HG03521 (cell line): ENCODE measurements around the gene CTDNEP1.

Experiments
- ATAC-seq: cut with Tn5 transposase; IDR thresholded peaks from one replicate; pipeline ENCODE4 v1.9.1; 2021; ENCODE audit warnings: mild to moderate bottlenecking, moderate library complexity; ENCODE audit not compliant: unreplicated experiment

The CTDNEP1 gene

GRCh38 chr17:7251661-7252175 is at the start of gene CTDNEP1:
CTDNEP1 (minus strand) TSS chr17:7251734; CDS start chr17:7251296, 438 bp downstream.
- peak; percentile 84 for ATAC-seq

GRCh38 chr17:7296189-7296861 is 44.8 kb upstream of the CTDNEP1 start:
- no peak for ATAC-seq

GRCh38 chr17:7295230-7296180 is 44.0 kb upstream of the CTDNEP1 start:
- ATAC-seq: no peak

- peak; percentile 54 for ATAC-seq
Measured at GRCh38 chr17:7294614-7295153, 43.1 kb upstream of the CTDNEP1 start, which contains the start of gene YBX2. YBX2 (minus strand) TSS chr17:7294639; CDS start chr17:7294500, 139 bp downstream.

GRCh38 chr17:7293816-7294613 is 42.5 kb upstream of the CTDNEP1 start:
- ATAC-seq: no peak

GRCh38 chr17:7293159-7293558 is 41.6 kb upstream of the CTDNEP1 start:
- no peak for ATAC-seq

- no peak for ATAC-seq
Measured at GRCh38 chr17:7292729-7293128, 41.2 kb upstream of the CTDNEP1 start.

GRCh38 chr17:7292194-7292593 is 40.7 kb upstream of the CTDNEP1 start:
- no peak for ATAC-seq

- ATAC-seq: no peak
Measured at GRCh38 chr17:7290685-7291084, 39.2 kb upstream of the CTDNEP1 start.

- no peak for ATAC-seq
Measured at GRCh38 chr17:7290166-7290565, 38.6 kb upstream of the CTDNEP1 start.

- no peak for ATAC-seq
Measured at GRCh38 chr17:7289256-7290032, 37.9 kb upstream of the CTDNEP1 start.

GRCh38 chr17:7285679-7286078 is 34.1 kb upstream of the CTDNEP1 start:
- ATAC-seq: no peak

GRCh38 chr17:7284911-7285310 is 33.4 kb upstream of the CTDNEP1 start:
- ATAC-seq: no peak

GRCh38 chr17:7283471-7284216 is 32.1 kb upstream of the CTDNEP1 start:
- ATAC-seq: no peak

- no peak for ATAC-seq
Measured at GRCh38 chr17:7282752-7283321, 31.3 kb upstream of the CTDNEP1 start.

- no peak for ATAC-seq
Measured at GRCh38 chr17:7281953-7282751, 30.6 kb upstream of the CTDNEP1 start.

GRCh38 chr17:7281074-7281952 is 29.8 kb upstream of the CTDNEP1 start, which contains the start of gene SLC2A4:
SLC2A4 (plus strand) TSS chr17:7281718; CDS start chr17:7281935, 217 bp downstream.
- peak; percentile 51 for ATAC-seq
